ENCODE results near the gene UTP25.
"Not testable (repeated sequence)": the region's sequence is repeated elsewhere in the genome, so short reads cannot be mapped to it uniquely, and the experiment has no call there.

UTP25 gene

GRCh38 chr1:209873067-209873799 lies 45.5 kb downstream of the UTP25 start:
- DNase-seq (ENCODE audit: low spot score): no peak

- DNase-seq (ENCODE audit: low spot score): no peak
Observed at GRCh38 chr1:209875515-209875914, 47.7 kb downstream of the UTP25 start.

GRCh38 chr1:209876078-209876800 lies 48.5 kb downstream of the UTP25 start:
- no peak for DNase-seq (ENCODE audit: low spot score)

GRCh38 chr1:209877087-209877764 lies 49.5 kb downstream of the UTP25 start:
- DNase-seq (ENCODE audit: low spot score): no peak

- DNase-seq (ENCODE audit: low spot score): no peak
Observed at GRCh38 chr1:209878964-209879363, 51.2 kb downstream of the UTP25 start.

- DNase-seq (ENCODE audit: low spot score): no peak
Observed at GRCh38 chr1:209879539-209879938, 51.8 kb downstream of the UTP25 start.

- no peak for DNase-seq (ENCODE audit: low spot score)
Observed at GRCh38 chr1:209880031-209880430, 52.3 kb downstream of the UTP25 start.

GRCh38 chr1:209881619-209882018 lies 53.8 kb downstream of the UTP25 start:
- DNase-seq (ENCODE audit: low spot score): no peak

GRCh38 chr1:209882286-209882685 lies 54.5 kb downstream of the UTP25 start:
- no peak for DNase-seq (ENCODE audit: low spot score)

GRCh38 chr1:209882942-209883340 lies 55.2 kb downstream of the UTP25 start:
- no peak for DNase-seq (ENCODE audit: low spot score)

- DNase-seq (ENCODE audit: low spot score): no peak
Observed at GRCh38 chr1:209883341-209883971, 55.7 kb downstream of the UTP25 start.

GRCh38 chr1:209884249-209884648 lies 56.5 kb downstream of the UTP25 start:
- no peak for DNase-seq (ENCODE audit: low spot score)

- peak; percentile 69 for DNase-seq (ENCODE audit: low spot score)
Observed at GRCh38 chr1:209884665-209885117, 56.9 kb downstream of the UTP25 start.

- no peak for DNase-seq (ENCODE audit: low spot score)
Observed at GRCh38 chr1:209885403-209886218, 57.8 kb downstream of the UTP25 start.

GRCh38 chr1:209886219-209886536 lies 58.4 kb downstream of the UTP25 start:
- DNase-seq (ENCODE audit: low spot score): no peak

- not testable (repeated sequence) for DNase-seq (ENCODE audit: low spot score)
Observed at GRCh38 chr1:209888291-209889076, 60.7 kb downstream of the UTP25 start.

GRCh38 chr1:209889077-209889418 lies 61.3 kb downstream of the UTP25 start:
- DNase-seq (ENCODE audit: low spot score): no peak

- DNase-seq (ENCODE audit: low spot score): no peak
Observed at GRCh38 chr1:209890641-209891330, 63.0 kb downstream of the UTP25 start.

- no peak for DNase-seq (ENCODE audit: low spot score)
Observed at GRCh38 chr1:209893751-209894150, 66.0 kb downstream of the UTP25 start.

- no peak for DNase-seq (ENCODE audit: low spot score)
Observed at GRCh38 chr1:209895709-209896108, 67.9 kb downstream of the UTP25 start.

All from activated CD4-positive, alpha-beta T cell treated with anti-CD3 and anti-CD28 coated beads, Interleukin-2, Interleukin-4, amounts not matched to agents 100 ng/mL and 50 ng/mL, durations not matched to agents 16 hours and 8 hours (primary cell).